Epithelial cell of esophagus (primary cell): ENCODE measurements around the gene AGPAT2.

ENCODE experiments used
- DNase-seq: peaks from one replicate; pipeline ENCODE4 v3.0.0; 2010; ENCODE audit warnings: low read depth
- H3K4me3 ChIP-seq: 2 replicates; pipeline ENCODE4 v1.5.1; 2011; ENCODE audit warnings: mild to moderate bottlenecking, low read length, control low read depth
- CTCF ChIP-seq: IDR thresholded peaks from 2 replicates; pipeline ENCODE4 v1.5.1; 2011; ENCODE audit warnings: low read depth, mild to moderate bottlenecking, low read length, control low read depth, inconsistent platforms; ENCODE audit not compliant: insufficient read depth; ENCODE audit errors: missing control alignments

The AGPAT2 gene

GRCh38 chr9:136629879-136630661 lies 57.2 kb downstream of the AGPAT2 start:
- TF ChIP-seq CTCF: peak; percentile 56
- no peak overlapping the region for H3K4me3 ChIP-seq
- peak; percentile 48 for DNase-seq

- no peak overlapping the region for H3K4me3 ChIP-seq
- no peak for DNase-seq
- no peak for TF ChIP-seq CTCF
Measured at GRCh38 chr9:136629001-136629878, 58.0 kb downstream of the AGPAT2 start.

DNA sequence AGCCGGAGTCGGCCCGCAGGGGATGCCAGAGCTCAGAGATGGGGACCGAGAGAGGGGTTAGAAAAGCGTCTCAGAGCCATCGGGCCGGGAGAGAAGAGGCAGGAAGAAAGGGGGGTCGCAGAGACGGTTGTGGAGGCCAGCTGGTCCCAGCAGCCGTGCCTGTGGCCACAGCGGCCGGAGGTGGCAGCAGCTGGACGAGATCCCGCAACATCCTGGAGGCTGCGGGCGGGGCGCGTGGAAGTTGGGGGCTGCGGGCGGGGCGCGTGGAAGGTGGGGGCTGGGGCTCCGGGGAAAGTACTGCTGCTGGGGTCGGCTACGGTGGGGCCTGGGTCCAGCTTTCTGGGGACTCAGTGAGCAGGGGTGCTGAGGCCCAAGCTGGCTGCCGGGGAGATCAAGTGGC lies 59.0 kb downstream of the AGPAT2 start:
- no peak for TF ChIP-seq CTCF
- H3K4me3 ChIP-seq: no peak overlapping the region

DNA sequence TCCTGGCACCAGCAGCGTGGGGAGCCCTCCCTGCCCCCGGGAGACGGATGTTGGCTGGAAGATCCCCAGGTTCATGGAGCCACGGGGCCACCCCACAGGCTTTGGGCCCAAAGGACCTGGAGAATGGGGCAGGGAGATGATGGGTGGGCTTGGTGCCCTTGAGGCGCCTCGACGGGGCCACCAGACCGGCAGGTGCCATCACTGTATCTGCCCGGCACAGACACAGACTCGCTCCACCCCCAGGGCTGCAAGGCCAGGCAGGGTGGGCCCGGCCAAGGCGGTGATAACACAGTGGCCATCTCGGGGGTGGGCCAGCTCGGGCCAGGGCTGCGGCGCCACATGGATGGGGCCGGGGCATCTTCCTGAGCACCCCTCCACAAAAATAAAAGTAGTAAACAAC lies 59.6 kb downstream of the AGPAT2 start:
- no peak for TF ChIP-seq CTCF
- H3K4me3 ChIP-seq: no peak overlapping the region
- DNase-seq: no peak

More for the DNA sequence above, 59.0 kb downstream of the AGPAT2 start:
- DNase-seq: no peak

- peak; percentile 75 for TF ChIP-seq CTCF
- DNase-seq: peak; percentile 86
- H3K4me3 ChIP-seq: no peak overlapping the region
Measured at GRCh38 chr9:136626740-136627642, 60.3 kb downstream of the AGPAT2 start.

DNA sequence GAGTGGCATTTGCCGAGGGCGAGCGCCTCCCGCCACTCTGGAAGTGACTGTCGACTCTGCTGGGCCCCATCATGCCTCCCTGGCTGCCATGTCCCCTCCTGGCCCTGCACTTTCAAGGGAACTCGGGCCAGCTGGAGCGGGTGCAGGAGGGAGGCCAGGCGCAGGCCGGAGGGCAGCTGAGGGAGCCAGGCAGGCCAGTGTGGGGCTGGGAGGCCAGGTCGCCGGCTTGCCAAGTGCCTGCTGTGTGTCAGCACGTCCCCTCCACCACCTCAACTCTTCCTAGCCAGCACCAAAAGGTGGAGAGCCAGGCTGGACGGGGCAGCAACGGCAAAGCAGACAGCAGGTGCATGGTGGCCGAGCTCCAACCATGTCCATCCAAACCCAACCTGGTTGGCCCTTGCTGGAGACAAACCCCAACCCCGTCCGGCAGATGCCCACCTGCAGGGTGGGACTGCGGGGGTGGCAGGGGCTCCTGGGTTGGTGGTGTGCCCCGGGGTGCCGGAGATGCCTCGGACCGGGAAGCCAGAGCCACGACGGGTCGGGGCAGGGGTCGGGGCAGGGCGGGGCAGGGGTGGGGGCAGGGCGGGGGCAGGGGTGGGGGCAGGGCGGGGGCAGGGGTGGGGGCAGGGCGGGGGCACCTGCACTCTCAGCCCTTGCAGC lies 61.1 kb downstream of the AGPAT2 start:
- DNase-seq: no peak
- no peak overlapping the region for H3K4me3 ChIP-seq
- no peak for TF ChIP-seq CTCF
